Epithelial cell of prostate (primary cell): ENCODE measurements around the gene RNASEH2C.
"Not testable (repeated sequence)": the region's sequence is repeated elsewhere in the genome, so short reads cannot be mapped to it uniquely, and the experiment has no call there.

Source experiments
- DNase-seq: peaks from one replicate; pipeline ENCODE4 v3.0.0-alpha.2; 2011; ENCODE audit warnings: low read depth, low spot score
- H3K27ac ChIP-seq: fragments of 450-650 bp; 2 replicates; pipeline ENCODE4 v1.5.1; 2017; ENCODE audit warnings: mild to moderate bottlenecking

The RNASEH2C gene

DNA sequence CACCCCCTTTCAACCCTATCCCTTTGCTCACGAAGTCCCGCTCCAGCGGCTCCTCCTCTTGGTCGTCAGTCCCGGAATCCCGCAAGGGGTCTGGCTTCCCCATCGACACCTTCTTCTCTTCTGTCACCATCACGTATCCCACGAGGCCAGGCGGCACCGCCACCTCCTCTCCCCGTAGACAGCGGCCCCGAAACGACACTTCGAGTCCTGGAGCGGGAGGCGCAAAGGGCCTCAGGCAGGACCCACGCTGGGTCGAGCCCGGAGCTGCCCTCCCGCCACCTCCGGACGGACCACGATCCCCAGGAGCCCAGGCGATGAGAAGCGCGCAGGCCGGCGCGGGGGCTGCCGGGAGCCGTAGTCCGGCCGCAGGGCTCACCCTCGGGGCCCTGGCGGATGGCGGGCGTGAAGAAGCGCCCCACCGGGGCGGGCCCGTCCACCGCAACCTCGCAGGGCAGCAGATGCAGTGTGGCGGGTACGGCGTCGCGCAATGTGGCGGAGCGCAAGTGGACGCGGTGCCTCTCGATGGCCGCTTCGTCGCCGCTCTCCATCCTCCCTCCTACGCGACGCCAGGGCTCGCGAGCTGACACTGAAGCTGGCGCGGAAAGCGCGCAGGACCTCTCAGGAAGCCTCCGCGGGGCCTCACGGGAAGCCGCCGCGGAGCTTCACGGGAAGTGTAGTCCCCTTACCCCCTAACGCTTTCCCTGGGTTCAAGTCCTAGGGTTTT lies at the start of gene RNASEH2C:
RNASEH2C (minus strand) TSS at position 588 of the 724 bp plus-strand sequence; CDS start at position 548, 40 bp downstream.
- peak; percentile 16 for DNase-seq
- peak within 1 kb of the TSS; percentile 48 for H3K27ac ChIP-seq

DNA sequence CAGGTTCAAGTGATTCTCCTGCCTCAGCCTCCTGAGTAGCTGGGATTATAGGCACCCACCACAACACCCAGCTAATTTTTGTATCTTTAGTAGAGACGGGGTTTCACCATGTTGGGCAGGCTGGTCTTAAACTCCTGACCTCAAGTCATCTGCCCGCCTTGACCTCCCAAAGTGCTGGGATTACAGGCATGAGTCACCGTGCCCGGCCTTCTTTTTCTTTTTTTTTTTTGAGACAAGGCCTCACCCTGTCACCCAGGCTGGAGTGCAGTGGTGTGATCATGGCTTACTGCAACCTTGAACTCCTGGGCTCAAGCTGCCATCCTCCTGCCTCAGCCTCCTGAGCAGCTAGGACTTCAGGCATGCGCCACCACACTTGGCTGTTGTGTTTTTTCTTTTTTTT lies 47.2 kb upstream of the RNASEH2C start:
- H3K27ac ChIP-seq, DNase-seq: not testable (repeated sequence)

DNA sequence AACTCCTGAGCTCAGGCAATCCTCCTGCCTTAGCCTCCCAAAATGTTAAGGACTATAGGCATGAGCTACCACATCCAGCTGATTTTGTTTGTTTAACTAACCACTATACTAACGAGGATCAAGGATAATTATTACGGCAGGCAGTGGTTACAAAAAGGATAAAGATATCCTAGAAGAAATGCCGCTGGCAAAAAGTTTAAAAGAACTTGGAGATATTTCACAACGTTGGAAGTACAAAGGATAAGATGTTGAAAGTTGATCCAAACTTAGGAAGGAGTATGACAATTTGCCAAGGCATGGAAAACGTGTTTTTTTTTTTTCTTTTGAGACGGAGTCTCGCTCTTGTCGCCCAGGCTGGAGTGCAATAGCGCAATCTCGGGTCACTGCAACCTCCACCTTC lies 46.8 kb upstream of the RNASEH2C start:
- no peak overlapping the region for H3K27ac ChIP-seq
- no peak for DNase-seq

DNA sequence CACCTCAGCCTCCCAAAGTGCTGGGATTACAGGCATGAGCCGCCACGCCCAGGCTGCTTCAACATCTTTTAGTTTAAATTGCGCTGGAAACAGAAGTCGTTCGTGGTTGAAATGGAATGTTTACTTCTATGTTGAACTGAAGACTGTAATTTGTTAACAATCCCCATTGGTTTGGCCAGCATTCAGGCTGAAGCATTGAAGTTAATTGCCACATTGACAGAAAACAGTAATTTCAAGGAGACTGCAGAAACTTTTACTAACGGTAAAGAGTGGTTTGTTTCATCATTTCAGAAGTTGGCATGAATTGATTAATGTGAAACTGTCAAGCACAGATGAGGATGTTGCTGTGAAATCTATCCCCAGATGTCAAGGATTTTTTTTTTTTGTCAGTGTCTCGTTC lies 45.9 kb upstream of the RNASEH2C start:
- no peak for DNase-seq
- H3K27ac ChIP-seq, result no peak overlapping the region

DNA sequence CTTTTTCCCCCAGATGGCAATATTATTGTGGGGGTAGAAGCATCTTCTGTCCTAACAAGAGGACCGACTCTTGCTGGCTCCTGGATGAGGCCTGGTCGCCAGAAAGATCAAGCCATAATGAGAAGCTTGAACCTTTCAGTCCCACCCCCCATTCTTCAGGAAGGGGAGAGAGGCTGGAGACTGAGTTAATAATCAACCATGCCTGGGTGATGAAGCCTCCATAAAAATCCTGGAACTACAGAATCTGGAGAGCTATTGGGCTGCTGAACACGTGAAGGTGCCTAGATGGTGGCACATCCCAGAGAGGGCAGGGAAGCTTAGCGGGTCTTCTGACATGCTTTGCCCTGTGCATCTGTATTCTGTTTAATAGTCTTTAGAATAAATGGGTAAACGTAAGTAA lies 43.8 kb upstream of the RNASEH2C start:
- no peak overlapping the region for H3K27ac ChIP-seq
- no peak for DNase-seq

DNA sequence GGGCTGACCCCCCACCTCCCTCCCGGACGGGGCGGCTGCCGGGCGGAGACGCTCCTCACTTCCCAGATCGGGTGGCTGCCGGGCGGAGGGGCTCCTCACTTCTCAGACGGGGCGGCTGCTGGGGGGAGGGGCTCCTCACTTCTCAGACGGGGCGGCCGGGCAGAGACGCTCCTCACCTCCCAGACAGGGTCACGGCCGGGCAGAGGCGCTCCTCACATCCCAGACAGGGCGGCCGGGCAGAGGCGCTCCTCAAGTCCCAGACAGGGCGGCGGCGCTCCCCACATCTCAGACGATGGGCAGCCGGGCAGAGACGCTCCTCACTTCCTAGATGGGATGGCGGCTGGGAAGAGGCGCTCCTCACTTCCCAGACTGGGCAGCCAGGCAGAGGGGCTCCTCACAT lies 42.2 kb upstream of the RNASEH2C start:
- H3K27ac ChIP-seq, DNase-seq: not testable (repeated sequence)

DNA sequence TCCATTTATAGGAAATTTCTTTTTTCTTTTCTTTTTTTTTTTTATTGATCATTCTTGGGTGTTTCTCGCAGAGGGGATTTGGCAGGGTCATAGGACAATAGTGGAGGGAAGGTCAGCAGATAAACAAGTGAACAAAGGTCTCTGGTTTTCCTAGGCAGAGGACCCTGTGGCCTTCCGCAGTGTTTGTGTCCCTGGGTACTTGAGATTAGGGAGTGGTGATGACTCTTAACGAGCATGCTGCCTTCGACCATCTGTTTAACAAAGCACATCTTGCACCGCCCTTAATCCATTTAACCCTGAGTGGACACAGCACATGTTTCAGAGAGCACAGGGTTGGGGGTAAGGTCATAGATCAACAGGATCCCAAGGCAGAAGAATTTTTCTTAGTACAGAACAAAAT lies 41.6 kb upstream of the RNASEH2C start:
- DNase-seq, H3K27ac ChIP-seq: not testable (repeated sequence)

DNA sequence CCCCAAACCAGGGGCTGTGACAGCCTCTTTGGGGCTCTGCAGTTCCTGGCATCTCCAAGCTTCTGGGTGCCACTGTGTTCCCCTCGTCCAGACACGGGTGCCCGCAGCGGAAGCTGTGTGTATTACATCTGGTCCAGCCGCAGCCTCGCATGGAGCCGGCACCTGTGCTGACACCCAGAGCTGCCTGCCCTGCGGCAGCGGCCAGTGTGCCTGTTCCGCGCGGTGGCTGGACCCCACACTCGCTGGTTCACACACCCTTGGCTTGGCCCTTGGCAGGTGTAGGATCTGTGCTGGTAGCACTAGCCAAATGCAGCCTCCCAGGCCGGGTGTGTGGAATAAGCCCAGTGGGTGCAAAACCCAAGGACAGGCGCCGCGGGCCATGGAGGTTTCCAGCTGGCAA lies 24.5 kb upstream of the RNASEH2C start:
- no peak for DNase-seq
- H3K27ac ChIP-seq, result no peak overlapping the region

DNA sequence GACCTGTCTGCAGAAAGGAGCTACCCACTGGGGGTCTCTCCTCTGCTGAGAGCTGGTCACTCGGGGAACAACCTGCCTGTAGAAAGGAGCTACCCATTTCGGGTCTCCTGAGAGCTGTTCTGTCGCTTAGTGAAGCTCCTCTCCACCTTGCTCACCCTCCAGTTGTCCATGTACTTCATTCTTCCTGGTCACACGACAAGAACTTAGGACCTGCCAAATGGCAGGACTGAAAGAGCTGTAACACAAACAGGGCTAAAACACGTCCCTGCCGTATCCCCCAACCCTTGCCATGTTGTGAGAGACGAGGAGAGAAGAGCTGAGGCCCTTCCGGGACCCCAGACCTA lies 24.1 kb upstream of the RNASEH2C start:
- no peak overlapping the region for H3K27ac ChIP-seq
- DNase-seq, result no peak

DNA sequence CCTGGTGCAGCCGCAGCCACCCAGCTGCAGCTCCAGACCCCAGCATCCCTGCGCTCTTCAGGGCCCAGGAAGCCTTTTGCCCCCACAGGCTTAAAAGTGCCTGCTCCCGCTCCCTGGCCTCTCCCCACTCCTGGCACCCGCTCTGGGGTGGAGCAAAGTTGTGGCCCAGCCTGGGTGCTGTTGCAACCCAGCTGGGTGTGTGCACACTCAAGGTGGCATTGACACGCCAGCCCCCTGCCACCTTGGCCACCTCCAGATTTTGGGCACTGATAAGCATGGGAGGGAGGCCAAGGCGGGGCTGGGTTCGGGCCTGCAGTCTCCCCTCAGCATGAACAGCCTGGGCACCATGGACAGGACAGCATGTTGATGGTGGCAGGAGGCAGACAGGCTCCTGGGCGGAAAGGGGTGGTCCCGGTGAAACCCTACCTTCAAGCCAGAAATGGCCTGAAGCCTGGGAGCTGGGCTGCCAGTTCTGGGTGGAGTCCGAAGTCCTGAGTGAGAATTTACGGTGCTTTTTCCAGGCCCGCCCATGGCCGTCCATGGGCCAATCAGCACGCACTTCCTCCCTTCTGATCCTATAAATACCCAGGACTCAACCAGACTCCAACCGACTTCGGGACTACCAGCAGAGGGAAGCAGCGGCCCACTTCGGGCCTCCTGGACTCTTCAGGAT lies 23.6 kb upstream of the RNASEH2C start:
- no peak overlapping the region for H3K27ac ChIP-seq
- DNase-seq, result no peak

DNA sequence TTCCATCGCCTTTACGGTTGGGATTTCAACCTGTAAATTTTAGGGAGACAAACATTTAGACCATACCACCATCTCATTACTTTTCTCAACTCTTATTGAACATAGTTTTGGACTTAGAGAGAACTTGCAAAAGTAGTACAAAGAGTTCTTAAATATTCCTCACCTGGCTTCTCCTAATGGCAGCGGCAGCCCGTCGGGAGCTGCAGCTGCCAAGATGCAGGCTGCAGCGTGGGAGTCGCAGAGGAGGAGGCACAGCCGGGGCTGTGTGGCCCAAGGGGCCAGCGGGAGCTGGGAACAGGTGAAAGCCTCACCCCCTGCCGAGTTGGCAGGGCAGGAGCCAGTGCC lies 23.1 kb upstream of the RNASEH2C start:
- DNase-seq, result no peak
- H3K27ac ChIP-seq, result no peak overlapping the region

DNA sequence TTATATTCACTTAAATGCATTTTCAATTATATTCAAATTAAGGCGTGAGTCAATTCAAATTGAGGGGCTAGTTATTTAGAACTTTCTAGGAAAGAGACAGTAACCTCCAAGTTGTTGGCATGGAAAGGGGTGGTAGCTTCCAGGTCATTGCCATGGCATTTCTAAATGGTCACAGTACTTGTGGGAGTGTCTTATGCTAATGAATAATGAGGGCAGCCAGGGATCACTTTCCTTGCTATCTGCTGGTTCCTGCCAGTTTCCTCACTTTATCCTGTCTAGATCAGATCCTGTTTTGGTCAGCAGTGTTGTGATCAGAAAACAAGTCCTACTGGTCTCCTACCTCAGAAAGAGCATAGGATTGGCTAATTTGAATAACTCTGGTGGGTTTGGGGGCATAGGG lies 21.8 kb upstream of the RNASEH2C start:
- no peak for DNase-seq
- no peak overlapping the region for H3K27ac ChIP-seq

DNA sequence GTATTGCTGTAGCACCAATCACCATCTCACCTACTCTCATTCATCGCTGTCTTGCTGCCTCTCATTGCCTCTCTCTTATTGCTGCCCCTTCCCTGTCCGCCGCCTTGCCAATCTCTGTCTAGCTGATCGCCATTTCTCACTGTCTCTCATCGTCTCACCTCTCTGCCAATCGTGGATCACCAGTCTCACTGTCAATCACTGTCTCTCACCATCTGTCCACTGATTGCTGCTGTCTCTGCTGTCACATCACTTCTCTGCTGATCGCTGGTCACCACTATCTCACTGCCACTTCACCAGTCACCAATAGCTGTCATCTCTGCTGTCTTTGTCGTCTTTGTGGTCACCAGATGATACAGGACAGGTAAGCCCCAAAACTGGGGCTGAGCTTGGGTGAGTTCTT lies 20.6 kb upstream of the RNASEH2C start:
- H3K27ac ChIP-seq, result no peak overlapping the region
- no peak for DNase-seq

DNA sequence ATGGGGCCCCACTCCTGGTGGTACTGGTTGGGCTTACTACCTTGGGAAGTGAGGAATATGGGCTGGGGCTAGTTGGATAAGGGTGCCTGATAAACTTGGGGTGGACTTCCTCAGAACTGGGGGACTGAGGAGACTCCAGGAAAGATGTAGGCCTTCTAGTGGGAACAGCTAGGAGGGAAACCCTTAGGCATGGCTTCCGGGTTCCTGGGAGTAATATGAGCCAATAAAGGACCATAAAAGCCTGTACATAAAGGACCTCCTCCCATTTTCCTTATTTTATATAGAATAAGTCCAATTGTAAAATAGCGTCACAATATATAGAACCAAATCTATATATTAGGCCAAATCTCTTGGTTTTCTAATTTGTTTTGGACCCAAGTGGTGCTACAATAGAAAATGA lies 18.4 kb upstream of the RNASEH2C start:
- H3K27ac ChIP-seq, result no peak overlapping the region
- DNase-seq, result no peak

DNA sequence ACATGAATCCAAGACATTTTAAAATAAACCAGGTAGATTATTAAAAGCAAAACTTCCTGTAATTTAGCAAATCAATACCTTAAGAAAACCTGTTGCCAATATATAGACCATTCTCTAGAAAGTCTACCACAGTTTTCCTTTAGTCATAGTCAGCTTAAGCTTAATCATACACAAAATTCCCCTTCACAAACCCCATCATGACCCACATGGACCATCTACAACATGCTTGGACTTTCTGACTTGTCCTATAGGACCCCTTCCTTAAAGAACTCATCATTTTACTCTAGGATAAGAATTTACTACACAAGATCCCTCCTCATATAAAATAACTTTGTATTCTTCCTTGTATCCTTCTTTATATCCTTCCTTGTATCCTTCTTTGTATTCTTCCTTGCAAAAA lies 16.2 kb upstream of the RNASEH2C start:
- H3K27ac ChIP-seq, result no peak overlapping the region
- no peak for DNase-seq

DNA sequence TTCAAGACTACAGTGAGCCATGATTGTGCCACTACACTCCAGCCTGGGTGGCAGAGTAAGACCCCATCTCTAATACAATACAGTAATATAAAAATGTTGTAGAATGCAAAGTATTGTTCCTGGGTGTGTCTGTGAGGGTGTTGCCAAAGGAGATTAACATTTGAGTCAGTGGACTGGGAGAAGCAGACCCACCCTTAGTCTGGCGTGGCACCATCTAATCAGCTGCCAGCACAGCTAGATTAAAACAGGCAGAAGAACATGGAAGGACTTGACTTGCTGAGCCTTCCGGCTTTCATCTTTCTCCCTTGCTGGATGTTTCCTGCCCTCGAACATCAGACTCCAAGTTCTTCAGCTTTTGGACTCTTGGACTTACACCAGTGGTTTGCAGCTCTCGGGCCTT lies 14.5 kb upstream of the RNASEH2C start:
- not testable (repeated sequence) for DNase-seq, H3K27ac ChIP-seq

DNA sequence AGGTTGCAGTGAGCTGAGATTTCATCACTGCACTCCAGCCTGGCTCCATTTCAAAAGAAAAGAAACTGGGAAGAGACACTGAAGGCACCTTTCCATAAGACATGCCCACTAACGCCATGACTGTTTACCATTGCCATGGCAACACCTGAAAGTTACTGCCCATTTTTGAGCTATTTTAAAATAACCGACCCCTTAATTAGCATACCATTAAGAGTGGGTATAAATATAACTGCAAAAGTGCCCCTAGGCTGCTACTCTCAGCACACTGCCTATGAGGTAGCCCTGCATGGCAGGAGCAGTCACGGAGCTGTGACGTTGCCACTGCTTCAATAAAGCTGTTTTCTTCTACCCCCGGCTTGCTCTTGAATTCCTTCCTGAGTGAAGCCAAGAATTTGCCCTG lies 9.9 kb upstream of the RNASEH2C start:
- no peak for DNase-seq
- H3K27ac ChIP-seq, result no peak overlapping the region

DNA sequence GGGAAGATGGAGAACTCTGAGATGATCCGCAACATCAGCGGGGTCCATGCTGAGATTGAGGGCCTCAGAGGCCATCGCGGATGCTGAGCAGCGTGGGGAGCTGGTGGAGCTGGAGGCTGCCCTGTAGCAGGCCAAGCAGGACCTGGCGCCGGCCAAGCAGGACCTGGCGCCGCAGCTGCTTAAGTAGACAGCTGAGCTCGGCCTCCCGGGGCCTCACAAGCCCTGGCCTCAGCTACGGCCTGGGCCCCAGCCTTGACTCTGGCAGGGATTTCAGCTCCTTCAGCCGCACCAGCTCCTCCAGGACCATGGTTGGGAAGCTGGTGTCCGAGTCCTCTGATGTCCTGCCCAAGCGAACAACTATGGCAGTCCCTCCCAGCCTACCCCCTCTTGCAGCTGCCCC lies 7.3 kb upstream of the RNASEH2C start:
- DNase-seq, result no peak

DNA sequence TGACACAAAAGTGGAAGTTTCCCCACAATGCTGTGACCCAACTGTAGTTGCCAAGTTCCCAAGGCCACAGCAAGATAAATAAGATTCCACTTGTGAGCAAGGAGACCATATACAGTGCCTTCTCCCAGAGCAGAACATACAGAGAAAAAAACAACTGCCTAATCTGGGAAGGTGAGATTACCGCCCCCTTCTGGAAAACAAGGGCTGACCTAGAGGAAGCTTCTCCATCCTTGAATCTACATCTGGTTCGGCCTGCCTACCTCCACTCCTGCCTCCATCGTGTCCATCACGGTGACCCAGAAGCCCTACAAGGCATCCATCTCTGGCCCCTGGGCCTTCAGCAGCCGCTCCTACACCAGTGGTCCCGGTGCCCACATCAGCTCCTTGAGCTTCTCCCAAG lies 6.1 kb upstream of the RNASEH2C start:
- DNase-seq, result no peak
- H3K27ac ChIP-seq, result no peak overlapping the region

More for the DNA sequence above, 7.3 kb upstream of the RNASEH2C start:
- H3K27ac ChIP-seq, result no peak overlapping the region

DNA sequence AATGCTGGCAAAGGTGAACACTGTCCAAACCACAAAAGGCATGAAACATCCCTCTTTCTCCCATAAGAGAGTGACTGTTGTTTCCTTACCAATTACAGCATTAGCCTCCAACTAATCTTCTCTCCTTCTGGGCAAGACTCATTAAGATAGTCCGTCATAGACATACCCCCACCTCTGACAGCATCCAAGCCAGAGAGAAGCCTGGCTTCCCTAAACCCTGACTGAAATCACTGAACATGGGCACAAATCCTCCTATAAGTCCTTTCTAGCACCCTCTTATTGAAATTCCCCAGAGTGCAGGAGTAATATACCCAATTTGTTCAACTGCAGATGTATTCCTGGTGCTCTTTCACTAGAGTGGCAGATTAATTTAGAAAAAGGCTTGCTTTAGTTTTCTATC lies 1.7 kb upstream of the RNASEH2C start:
- no peak for DNase-seq
- H3K27ac ChIP-seq, result no peak overlapping the region

DNA sequence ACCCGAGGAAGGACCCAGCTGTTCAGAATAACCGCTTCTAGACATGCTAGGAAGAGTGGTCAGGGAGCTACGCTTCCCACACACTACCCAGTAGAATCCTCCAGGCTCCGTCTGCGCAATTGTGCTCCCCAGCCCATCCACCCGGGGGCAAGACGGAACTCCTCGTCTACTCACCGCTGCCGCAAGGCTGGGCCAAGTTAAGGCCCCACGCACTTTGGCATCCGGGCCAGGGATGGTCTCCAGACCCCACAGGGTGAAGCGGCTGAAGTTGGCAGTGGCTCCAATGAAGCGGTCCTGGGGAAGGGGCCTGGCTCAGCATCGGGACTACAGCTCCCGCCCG lies 757 bp downstream of the RNASEH2C start:
- H3K27ac ChIP-seq, result peak overlapping the region; percentile 48
- no peak for DNase-seq

DNA sequence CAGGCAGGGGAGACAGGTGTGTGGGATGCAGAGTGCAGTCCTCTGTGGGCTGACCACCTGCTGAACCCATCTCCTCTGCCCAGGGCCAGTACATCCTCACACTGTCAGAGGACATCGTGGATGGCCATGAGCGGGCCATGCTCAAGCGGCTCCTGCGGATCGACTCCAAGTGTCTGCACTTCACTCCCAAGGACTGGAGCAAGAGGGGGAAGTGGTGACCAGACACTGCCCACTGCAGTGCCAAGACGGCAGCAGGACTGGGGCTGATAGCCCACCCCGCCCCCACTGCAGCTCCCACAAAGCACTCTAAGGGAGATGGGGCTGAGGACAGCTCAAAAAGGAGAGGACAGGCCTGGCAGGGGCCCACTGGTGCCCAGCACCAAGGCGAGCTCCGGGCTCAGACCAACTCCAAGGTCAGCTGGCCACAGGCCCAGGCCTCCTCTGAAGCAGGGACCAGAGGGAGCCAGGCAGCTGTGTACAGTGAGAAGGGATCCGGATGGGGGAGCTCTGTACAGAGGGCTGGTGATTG lies 1.6 kb downstream of the RNASEH2C start:
- no peak overlapping the region for H3K27ac ChIP-seq
- DNase-seq, result no peak
